SIG-M5 treated with dmso at 0.1 percent for 504 hours (cell line): ENCODE data around the gene USH1C.

Experiments used
- DNase-seq: peaks from one replicate; lab custom pipeline; 2025; ENCODE audit not compliant: unreplicated experiment; lab: John Stamatoyannopoulos, UW

The USH1C gene

GRCh38 chr11:17571431-17572358 is 27.5 kb upstream of the USH1C start:
- no peak for DNase-seq

DNA sequence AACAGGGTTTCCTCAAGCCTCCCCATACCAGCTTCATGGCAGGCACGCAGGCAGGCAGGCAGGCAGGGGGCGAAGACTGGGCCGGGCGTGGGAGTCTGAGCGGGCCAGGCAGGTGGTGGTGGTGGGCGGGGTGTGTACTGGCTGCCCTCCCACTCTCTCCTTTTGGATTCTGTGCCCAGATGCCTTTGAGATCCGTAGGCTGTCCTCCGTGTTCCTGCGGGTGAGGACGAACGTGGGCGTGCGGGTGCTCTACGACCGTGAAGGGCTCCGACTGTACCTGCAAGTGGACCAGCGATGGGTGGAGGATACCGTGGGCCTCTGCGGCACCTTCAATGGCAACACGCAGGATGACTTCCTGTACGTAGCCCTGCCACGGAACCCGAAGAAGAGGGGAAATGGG is 25.8 kb upstream of the USH1C start:
- no peak for DNase-seq

- DNase-seq = no peak
These were observed 24.7 kb upstream of the USH1C start for GRCh38 chr11:17568944-17569343.

DNA sequence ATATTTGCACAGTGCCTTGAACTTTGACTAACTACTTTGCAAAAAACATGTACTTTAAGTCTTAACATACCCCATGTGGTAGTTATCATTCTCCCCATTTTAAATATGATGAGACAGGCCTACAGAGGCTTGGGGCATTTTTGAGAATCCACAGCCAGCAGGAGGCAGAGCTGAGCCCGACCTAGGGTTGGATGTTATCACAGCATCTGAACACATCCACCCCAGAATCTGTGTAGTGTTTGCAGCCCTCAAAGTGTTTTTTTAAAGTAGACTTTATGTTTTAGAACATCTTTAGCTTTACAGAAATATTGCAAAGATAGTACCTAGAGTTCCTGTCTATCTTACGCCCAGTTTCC is 20.4 kb upstream of the USH1C start:
- no peak for DNase-seq

GRCh38 chr11:17563961-17564686 is 19.9 kb upstream of the USH1C start:
- DNase-seq = no peak

DNA sequence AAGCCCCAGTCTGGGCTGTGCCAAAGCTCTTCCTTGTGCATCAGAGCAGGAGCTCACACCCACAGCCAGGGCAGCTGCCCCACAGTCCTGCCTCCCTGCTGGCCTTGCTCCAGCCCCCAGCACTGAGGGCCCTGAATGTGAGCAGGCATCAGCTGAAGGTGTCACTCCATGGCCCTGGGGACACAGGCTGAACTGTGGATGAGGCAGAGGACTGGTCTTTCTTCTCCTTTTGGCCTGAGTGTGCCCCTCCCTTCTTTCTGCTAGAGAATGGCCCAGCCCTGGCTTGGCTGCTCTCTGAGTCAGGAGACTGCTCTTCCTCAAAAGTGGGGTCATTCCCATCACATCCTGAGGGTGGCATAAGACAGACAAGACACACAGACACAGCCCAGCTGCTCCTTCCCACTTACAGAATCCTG is 19.0 kb upstream of the USH1C start:
- DNase-seq = peak; percentile 31

DNA sequence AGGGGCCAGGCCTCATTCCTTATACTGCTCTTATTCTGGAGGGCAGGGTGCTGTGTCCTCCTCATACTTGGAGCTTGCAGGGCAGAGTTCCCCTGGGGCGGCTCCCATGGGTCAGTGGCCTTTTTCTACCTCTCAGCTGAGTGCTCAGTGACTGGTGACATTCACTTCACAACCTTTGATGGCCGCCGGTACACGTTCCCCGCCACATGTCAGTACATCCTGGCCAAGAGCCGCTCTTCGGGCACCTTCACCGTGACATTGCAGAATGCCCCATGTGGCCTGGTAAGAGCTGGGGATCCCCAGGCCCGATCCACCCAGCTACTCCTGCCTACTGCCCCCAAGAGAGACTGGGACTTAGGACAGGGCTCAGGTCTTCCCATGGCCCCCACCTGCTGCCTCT is 17.3 kb upstream of the USH1C start:
- DNase-seq = no peak

- DNase-seq = no peak
These were observed 16.8 kb upstream of the USH1C start for GRCh38 chr11:17561111-17561415.

DNA sequence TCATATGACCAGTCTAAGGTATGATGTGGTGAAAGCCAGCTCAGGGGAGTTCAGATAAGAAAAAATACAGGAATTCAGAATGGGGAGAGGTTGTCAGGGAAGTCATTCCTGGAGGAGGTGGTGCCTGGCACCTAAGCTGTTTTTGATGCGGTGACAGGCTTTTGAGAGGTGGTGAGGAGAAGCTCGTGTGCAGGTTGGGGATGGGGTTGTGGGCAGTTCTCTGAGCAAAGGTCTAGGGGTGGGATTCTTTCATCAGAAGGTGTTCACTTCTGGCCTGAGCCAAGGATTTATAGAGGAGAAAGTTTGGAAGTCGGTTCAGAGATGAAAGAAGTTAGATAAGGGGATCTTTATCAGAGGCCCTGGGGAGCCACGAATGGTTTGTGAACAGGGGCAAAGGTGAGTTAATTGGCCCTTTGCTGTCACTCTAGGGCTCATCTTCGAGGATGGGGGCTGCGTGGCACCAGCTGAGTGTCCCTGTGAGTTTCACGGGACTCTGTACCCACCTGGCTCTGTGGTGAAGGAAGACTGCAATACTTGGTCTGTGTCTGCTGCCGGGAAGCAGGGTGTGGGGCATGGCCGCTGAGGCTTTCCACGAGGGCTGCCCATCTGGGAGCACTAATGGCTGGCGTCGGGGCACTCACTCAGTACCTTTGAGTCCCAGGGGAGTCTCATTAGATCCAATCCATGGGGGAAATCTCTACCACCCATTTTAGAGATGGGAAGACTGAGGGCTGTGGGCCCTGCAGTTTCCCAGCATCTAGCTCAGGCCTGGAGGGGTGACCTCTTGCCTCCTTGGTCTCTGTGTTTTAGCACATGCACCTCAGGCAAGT is 16.3 kb upstream of the USH1C start:
- no peak for DNase-seq

GRCh38 chr11:17559341-17560087 is 15.3 kb upstream of the USH1C start:
- DNase-seq = no peak

DNA sequence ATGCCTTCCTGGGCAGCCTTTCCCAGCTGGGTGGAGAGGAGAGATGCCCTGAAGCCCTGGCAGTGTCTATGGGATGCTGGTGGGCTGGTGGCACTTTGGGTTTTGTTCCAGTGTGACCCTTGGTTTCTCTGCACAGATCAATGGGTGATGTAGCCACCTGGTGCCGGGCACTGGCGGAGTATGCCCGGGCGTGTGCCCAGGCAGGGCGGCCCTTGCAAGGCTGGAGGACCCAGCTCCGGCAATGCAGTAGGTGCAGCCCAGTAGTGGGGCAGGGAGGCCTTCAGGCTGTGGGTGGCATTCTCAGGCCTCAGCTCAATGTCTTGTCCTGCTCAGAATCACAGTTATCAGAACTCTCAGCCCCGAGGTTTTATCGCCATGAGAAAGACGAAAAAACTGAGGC is 14.7 kb upstream of the USH1C start:
- DNase-seq = no peak

DNA sequence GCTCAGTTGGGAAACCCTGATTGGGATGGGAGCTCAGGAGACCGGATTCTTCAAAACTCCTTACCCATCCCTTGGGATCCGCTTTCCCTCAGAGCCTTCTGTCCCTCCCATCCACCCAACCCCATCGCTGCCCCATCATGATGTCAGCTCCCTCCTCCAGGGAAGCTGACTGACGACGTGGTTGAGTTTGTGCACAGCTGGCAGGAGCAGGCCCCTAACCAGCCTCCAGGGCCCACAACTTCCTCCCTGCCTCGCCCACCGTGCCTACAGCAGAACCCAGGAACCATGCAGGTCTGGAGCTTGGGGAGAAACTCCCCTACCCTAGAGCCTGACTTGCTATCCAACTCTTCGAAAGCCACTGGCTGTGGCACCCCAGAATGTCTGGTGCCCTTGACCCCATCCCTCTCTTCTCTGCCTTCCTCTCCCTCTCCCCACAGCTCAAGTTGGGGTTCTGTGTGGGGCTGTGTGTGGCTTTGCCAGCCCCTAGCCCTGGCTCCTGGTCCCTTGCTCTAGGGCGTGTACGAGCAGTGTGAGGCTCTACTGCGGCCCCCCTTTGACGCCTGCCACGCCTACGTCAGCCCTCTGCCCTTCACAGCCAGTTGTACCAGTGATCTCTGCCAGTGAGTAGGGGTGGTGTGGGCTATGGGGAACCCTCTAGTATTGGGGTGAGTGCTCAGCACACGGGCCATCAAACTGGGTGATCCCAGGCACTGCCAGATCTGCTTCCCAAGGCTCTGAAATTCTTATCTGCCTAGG is 14.0 kb upstream of the USH1C start:
- DNase-seq = no peak

GRCh38 chr11:17556999-17557398 is 12.8 kb upstream of the USH1C start:
- no peak for DNase-seq

GRCh38 chr11:17554487-17554886 is 10.3 kb upstream of the USH1C start:
- DNase-seq = no peak

DNA sequence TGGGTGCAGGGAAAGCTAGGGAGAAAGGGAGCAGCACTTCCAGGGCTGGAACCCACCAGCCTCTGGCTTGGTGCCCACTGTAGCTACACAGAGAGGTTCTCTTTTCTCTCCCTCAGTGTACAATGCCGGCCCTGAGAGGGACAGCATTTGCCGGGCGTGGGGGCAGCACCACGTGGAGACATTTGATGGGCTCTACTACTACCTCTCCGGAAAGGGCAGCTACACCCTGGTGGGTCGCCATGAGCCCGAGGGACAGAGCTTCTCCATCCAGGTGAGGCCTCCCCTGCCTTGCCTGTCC is 9.0 kb upstream of the USH1C start:
- no peak for DNase-seq

DNA sequence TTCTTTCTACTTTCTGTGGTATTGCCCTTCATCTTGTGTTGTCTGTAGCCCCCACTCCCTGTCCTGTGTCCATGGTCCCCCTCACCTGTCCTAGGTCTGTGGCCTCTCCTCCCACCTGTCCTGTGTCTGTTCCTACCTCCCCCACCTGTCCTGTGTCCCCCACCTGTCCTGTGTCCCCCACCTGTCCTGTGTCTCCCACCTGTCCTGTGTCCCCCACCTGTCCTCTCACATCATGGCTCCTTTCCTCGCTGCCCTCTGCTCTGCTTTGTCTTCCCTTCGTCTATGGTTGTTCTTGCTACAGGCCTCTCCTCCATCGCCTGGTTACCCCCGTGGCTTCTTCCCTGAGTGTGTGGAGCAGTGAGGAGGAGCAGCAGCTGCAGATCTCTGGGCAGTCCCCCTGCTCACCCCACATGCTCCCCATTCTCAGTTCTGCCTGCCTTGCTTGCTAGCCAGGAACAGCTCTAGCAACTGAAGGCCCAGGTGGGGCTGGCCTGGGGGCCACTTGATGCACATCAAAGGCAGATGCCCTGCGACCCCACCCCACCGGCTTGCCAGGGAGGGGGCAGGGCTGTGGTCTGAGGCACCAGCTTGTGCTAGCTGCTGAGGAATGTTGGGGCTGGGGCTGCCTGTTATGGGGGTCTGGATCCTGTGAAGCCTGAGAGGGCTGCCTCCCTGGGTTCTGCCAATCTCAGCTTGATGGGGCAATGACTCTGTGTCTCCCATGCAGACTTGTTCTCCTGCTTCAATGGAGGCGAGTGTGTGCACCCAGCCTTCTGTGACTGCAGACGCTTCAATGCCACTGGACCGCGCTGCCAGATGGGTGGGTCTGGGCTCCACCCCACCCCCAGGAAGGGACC is 8.4 kb upstream of the USH1C start:
- DNase-seq = no peak

DNA sequence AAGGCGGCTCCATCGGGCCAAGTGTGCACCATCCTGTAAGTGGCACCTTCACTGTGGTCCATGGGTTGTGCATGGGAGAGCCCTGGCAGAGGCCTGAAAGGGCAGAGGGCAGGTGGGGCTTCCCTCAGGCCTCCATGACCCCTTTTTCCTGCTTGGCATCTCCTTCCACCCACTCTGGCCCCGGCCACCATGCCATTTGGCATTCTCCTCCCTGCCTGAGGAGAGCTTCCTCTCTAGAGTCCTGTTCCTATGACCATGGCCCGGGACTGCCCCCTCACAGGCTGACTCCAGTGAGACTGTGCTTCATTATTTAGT is 7.8 kb upstream of the USH1C start:
- DNase-seq = no peak

DNA sequence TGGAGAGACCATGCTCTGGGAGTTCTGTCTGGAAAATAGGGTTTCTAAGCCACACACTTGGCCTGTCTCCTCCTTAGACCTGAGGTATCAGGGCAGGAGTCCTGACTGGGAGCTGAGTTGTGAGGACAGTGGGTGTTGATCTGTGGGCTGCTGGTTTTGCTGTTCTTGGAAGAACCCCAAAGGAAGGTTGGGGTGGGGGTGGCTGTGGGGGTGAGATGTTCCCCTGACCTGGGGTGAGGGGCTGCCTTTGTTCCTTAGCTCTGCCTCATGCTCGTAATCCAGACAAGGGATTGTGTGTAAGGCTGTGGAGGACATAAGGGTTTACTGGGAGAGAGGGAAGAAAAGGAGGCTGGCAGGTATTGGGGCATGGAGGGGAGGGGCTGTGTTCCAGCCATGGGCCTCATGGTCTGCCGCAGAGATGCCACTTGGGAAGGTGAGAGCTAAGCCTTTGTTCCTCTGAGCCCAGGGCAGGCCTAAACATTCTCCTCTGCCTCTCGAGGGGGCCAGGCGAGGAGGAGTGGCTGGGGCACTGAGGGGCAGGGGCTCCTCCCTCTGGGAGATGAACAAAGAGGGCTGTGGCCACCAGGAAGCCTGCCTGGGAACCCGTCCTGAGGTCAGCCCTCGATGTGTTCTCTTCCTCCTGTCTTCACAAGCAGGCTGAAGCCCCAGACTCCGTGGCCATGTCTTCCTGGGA is 7.3 kb upstream of the USH1C start:
- DNase-seq = no peak
